Measurements from ENCODE around the gene MINDY4.

MINDY4 gene

DNA sequence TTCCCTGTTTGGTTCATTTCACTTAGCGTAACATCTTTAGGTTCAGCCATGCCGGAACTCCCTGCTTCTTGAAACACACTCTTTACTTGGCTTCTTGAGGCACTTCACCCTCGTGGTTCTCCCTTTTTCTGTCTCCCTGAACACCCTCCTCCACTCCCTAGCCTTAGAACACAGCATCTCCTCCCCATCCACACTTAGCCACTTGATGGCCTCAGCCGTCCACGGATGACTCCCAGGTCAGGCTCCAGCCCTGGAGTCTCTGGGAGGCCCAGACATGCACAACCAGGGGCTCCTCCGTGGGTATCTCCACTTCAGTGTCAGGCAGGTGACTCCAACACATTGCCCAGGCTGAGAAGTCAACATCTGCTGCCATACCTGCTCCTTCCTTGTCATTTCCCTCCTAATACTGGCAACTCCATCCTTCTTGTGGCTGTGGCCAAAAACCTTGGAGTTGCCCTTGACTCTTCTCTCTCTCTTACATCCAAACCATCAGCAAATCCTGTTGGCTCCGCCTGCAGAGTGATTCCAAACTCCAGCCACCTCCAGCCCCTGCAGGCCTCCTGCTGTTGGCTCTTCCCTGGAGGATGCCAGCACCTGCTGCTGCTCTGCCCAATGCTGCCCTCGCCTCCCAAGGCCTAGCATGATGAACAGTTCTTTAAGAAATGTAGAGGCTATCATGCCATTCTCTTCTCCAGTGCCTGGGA is 27.7 kb upstream of the MINDY4 start:
- DNase-seq = no peak

GRCh38 chr7:30744075-30744417 is 27.2 kb upstream of the MINDY4 start:
- DNase-seq = no peak

DNA sequence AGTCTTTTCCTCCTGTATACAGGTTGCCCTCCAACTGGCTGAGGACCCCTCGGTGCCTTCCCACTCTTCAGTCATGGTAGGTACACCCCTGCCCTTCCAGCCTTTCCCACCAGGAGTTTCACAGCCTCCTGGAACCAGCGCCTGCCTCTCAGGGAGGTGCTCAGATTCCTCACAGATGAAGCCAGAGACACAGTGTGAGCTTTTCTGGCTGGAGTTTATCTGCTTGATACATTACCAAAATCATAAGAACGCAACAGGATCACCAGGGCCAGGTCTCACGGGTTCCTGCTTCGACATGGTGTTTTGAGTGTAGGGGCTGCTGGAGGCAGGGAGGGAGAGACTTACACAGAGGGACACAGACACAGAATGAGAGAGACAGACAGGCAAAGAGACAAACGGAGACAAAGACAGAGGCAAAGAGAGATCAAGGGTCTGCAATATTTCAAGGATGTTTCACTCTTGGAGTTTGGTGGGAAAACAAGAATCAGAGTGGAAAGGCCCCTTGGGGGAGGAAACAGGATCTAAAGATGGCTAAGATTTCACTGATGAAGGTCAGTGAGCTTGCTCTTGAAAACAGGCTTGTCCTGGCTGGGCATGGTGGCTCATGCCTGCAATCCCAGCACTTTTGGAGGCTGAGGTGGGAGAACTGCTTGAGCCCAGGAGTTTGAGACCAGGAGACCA is 25.8 kb upstream of the MINDY4 start:
- no peak for DNase-seq

DNA sequence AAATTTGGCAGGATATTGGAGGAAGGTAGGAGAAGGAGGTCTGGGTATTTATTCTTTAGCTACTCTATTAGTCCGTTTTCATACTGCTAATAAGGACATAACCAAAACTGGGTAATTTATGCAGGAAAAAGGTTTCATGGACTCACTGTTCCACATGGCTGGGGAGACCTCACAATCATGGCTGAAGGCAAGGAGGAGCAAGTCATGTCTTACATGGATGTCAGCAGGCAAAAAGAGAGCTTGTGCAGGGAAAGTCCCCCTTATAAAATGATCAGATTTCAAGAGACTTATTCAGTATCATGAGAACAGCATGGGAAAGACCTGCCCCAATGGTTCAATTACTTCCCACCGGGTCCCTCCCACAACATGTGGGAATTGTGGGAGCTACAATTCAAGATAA is 21.2 kb upstream of the MINDY4 start:
- DNase-seq = no peak

GRCh38 chr7:30750683-30751650 is 20.2 kb upstream of the MINDY4 start:
- no peak for DNase-seq

DNA sequence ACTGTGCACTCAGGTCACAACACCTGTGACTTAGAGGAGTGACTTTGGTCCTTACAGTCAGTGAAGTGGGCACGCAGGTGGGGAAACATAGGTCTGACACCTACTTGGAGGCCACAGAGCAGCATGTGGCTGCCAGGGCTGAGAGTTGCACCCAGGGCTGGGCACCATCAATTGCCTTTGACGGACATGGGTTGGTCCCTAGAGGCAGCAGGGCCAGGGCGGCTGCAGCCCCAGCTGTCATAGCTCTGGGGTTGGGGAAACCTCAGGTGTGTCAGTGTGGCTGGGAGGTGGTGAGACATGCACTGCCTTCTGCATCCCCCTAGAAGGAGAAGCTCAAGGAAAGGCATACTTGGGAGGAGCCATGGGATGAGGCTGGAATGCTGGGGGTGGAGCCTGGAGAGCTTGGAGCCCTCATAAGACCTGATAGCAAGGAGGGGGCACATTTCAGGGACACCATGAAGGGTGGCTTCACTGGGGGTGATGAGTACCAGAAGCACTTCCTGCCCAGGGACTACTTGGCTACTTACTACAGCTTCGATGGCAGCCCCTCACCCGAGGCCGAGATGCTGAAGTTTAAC is 19.4 kb upstream of the MINDY4 start, which contains the start of gene INMT:
Gene INMT, plus strand, starts transcription at position 440 of the 578 bp plus-strand sequence. Its CDS starts 16 bp downstream, at position 456.
- no peak for DNase-seq

DNA sequence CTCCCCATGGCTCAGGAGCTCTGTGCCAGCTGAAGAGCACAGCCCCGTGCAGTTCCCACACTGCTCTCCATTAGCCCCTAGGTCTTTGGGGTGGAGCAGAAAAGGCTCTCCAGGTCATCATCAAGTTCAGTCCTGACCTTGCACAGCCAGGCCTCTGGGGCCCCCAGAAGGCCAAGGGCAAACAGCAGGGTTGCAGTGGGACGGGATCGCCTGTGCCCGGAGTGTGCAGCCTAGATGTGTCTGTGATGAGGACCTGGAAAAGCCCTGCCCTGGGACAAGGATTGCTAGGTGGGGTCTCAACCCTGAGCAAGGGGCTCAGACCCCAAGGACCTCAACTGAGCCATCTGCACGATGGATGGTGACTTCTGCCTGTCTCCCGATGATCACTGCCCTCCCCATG is 18.7 kb upstream of the MINDY4 start:
- no peak for DNase-seq

- no peak for DNase-seq
Observed at GRCh38 chr7:30752979-30753378, 18.2 kb upstream of the MINDY4 start.

DNA sequence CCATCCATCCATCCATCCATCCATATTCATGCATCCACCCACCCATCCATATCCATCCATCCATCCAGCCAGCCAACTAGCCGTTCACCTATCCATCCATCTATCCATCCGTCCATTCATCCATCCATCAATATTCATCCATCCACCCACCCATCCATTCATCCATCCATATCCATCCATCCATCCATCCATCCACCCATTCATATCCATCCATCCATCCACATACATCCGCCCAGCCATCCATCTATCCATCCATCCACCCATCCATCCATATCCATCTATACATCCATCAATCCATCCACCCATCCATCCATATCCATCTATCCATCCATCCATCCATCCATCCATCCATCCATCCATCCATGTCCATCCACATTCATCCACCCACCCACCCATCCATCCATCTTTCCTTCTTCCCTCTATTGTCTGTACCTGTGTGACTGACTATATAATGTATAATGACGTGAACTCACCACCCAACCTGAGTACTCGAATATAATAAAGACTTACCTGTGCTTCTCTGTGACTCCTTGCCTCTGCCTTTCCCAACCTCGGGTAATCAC is 16.8 kb upstream of the MINDY4 start:
- DNase-seq = no peak

- no peak for DNase-seq
Observed at GRCh38 chr7:30755384-30756154, 15.6 kb upstream of the MINDY4 start.

GRCh38 chr7:30757342-30757692 is 13.9 kb upstream of the MINDY4 start:
- no peak for DNase-seq

DNA sequence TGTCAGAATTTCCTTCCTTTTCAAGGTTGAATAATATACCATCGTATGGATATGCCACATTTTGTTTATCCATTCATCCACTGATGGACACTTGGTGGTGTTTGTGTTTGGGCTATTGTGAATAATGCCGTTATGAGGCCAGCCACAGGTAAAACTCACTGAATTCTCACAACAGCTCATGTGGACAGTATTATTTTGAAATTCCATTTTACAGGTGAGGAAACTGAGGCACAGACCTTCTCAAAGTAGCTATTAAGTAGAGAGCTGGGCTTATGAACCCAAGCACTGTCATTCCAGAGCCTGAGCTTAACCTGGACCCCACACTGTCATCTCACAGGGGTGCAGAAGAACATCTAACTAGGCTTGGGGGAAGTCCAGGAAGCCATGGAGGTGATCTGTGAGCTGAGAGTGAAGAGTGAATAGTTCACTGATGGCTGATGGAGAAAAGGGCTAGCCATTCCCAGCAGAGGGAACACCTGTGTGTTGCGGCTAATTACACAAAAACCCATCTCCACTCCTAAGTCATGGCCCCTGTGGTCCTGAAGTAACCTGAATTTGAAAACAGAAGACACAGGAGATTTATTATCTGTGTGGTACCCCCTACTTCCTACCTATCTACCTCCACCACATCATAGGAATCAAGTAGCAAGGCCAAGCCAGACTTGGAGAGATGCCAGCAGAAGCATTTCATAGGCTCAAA is 10.6 kb upstream of the MINDY4 start:
- DNase-seq = no peak

DNA sequence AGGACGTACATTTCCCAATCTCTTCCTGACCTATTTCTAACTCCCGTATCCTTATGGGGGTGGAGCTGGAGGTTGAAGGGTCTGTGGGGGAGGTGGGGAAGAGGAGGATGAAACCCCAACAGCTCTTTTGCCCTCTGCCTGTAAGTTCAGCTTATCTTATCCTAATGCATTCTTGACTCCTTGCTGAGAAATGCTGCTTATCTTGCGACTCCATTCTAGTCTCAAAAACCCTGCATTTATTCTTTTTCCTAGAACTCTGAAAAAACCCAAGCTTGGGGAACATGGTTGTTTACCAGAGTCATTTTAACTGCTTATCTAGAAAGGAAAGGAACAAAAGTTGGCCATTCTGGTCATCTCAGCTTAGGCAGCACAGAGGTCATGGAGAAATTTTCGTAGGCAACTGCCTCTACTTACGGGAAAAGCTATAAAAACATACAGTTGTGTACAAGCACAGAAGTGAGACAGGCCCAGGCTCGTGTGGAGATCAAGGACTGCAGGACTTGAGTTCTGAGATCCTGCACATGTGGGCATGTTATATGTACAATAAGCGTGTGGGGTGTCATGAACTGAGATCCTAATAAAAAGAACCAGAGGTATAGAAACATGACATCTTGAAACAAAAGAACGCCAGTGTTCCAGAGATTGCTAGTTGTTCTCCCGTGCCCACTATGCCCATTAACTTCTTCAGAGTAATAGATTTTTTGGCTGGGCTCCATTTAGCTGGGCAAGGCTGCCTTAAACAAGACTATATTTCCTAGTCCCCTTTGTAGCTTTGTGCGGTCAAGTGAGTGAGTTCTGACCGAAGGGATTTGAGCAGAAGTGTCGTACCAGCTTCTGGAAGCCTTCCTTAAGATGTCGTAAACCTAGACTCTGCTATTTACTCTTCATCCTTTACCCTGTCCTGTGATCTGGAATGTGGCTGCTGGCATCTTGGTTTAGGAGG is 9.7 kb upstream of the MINDY4 start:
- DNase-seq = no peak

- no peak for DNase-seq
Observed at GRCh38 chr7:30764030-30764975, 6.9 kb upstream of the MINDY4 start.

DNA sequence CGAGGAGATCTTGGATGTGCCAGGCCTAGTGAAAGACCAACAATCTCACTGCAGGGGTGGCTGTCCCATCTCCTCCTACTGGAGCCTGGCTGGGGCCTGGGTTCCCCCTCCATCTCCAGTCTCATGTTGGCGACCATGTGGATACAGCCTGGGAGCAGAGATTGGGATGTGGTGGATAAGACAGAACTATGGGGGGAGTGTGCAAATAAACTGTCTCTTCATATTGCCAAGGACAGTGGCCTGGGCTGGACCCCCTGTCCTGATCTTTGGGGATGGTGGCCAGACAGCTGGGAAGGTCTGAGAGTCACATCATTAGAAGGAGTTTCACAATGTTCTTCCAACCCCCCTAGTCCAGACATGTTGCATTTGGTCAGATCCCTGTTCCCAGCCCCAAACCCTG is 5.8 kb upstream of the MINDY4 start:
- no peak for DNase-seq

- DNase-seq = no peak
Observed at GRCh38 chr7:30770845-30771173, 408 bp upstream of the MINDY4 start.

- no peak for DNase-seq
Observed at GRCh38 chr7:30771880-30772425, 736 bp downstream of the MINDY4 start.

DNA sequence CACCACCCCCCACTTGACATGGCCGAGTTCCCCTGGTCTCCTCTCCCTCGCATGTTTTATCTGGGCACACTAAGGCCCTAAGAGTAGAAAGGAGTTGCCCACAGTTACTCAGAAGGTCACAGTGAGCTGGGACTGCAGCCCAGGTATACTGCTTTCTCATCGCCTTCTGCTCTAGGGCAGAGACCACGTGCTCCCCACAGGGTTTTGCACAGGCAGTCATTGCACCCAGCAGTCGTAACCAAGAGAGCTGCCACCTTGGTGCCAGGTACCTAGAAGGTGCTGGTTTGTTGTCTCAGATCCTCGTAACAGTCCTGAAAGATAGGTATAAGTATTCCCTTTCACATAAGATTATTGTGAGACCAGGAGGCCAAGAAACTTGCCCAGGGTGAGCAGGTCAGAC is 1.8 kb downstream of the MINDY4 start:
- DNase-seq = no peak

- DNase-seq = no peak
Observed at GRCh38 chr7:30775992-30776391, 4.8 kb downstream of the MINDY4 start.
